Activated CD4-positive, CD25-positive, alpha-beta regulatory T cell (primary cell): ENCODE measurements around the gene POPDC2.
A peak's percentile ranks its signal among the peaks of the same experiment; 100 is the strongest.
"Not testable (repeated sequence)": the region's sequence is repeated elsewhere in the genome, so short reads cannot be mapped to it uniquely, and the experiment has no call there.

Source experiments
- DNase-seq, 4 experiments: peaks; one replicate each; lab custom pipeline; 2025; lab: John Stamatoyannopoulos, UW

POPDC2 gene

GRCh38 chr3:119660474-119661440, at the start of gene POPDC2:
Gene POPDC2 (minus strand): TSS chr3:119660589. CDS start chr3:119660423, 166 bp downstream.
- DNase-seq = no peak

GRCh38 chr3:119703820-119704531, 43.6 kb upstream of the POPDC2 start:
- DNase-seq = no peak

- DNase-seq = peak; percentile 43 to 54 (median 45)
These were observed 42.4 kb upstream of the POPDC2 start, which contains the start of gene CFAP91 for GRCh38 chr3:119702530-119703527. Gene CFAP91 (plus strand): TSS chr3:119703022. CDS start chr3:119703099, 77 bp downstream.

GRCh38 chr3:119700920-119701734, 40.7 kb upstream of the POPDC2 start:
- no peak for DNase-seq

- no peak for DNase-seq
These were observed 40.0 kb upstream of the POPDC2 start for GRCh38 chr3:119700269-119700919.

GRCh38 chr3:119697394-119697793, 37.0 kb upstream of the POPDC2 start:
- no peak for DNase-seq

- DNase-seq = no peak
These were observed 35.1 kb upstream of the POPDC2 start for GRCh38 chr3:119695480-119695879.

- DNase-seq = no peak
These were observed 29.8 kb upstream of the POPDC2 start for GRCh38 chr3:119690043-119690656.

DNA sequence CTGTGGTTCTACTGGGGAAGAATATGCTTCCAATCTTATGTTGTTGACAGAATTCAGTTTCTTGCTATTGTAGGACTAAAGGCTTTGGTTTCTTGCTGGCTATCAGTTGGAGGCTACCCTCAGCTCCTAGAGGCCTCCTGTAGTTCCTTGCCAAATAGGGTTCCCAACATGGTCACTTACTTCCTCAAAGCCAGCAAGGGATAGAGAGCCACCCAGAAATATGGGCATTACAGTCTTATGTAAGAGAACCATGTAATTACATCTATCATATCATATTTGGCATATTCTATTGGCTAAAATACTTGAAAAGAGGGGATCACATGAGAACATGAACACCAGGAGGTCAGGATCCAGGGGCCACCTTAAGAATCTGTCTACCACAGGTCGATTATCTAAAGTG, 23.0 kb upstream of the POPDC2 start:
- DNase-seq = no peak

DNA sequence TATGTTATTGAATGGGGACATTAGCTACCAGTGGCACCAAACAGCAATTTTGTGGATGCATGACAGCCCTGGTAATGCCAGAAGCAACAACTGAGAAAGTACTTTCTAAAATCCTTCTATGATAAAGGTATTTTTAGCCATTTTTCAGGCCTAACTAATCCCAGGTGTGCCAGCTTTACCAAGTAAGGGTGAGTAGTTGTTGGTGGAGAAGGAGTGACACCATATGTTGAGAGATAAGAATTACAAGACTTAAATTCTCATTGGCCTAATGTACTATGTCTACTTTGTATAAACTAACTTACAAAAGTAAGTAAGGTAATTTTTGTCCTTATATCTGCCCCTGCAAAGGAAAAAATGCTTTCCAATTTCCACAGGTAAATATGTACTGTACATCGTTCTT, 20.9 kb upstream of the POPDC2 start:
- DNase-seq = no peak

DNA sequence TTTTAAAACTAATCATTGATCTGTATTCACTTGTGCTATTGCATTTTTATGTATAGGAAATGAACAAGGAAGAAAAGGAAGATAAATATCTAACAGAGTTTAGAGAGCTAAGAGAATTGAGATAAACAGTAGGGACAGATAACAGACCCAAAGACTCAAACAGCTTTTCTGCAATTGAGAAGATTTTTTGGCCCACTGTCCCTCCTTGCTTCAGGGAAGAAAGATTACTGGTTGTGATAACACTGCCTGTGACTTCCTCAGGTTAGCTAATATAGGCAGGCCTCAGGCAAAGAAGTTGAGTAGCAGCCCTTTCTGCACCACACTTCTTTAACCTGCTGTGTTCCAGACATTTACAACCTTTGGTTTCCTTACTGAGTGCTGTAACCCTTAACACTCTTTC, 19.5 kb upstream of the POPDC2 start:
- no peak for DNase-seq

GRCh38 chr3:119678209-119678608, 17.8 kb upstream of the POPDC2 start:
- DNase-seq = not testable (repeated sequence)

GRCh38 chr3:119677641-119677934, 17.2 kb upstream of the POPDC2 start:
- DNase-seq = no peak

GRCh38 chr3:119676771-119677640, 16.6 kb upstream of the POPDC2 start, which contains the start of gene COX17:
Gene COX17 (minus strand): TSS chr3:119677406. CDS start chr3:119677310, 96 bp downstream.
- peak; percentile 85 to 90 (median 88) for DNase-seq

GRCh38 chr3:119676020-119676419, 15.6 kb upstream of the POPDC2 start:
- DNase-seq = no peak

DNA sequence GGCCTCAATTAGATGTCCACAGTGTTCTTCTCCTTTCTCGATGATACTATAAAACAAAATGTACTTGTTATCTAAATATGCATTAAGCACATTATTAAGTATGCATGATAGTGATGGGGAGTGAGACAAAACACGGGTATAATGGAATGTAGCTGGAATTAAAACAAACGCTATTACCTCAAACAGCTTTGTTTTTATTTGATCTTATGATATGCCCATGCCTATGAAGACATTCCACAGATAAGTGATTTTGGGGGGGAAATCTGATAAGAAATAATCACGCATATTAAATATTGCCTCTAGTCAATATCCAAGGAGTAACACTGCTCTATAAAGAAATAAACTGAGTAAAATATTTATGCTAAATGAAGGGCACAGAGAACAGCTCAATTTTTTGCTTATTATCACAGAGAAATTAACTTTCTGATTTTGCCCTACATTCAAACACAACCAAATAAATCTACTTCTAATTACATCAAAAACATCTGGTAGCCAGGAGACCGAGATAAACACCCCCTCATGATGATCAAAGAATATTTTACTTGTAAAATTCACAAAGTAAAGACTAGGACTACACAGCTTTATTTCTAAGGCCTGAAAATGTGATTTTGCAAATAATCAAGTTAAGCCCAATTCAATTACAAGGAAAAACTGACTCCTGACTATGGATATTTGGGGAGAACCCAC, 14.9 kb upstream of the POPDC2 start:
- DNase-seq = no peak

GRCh38 chr3:119673875-119674274, 13.5 kb upstream of the POPDC2 start:
- DNase-seq = no peak

DNA sequence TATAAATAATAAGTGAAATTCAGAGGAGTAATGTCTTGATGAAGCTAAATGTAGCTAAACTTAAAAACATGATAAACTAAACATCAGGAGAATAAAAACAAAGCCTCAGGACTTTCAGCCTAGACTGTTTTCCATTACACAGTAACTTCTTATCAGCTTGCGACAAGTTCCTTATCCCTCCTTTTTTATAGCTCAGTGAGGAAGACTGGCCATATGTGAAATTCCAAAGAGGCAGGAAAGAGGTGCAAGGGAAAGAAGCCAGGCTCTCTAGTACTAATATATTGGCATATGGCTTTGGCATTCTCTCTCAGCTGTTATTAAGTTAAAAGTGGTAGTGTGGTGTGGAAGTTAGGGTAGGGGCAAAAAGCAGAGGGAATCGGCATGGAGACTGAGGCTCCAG, 12.4 kb upstream of the POPDC2 start:
- DNase-seq = no peak
